Peyer's patch (tissue), 4 donors: ENCODE data around the gene COG5.

Experiments
- CTCF ChIP-seq, 6 experiments: fragments of 450-650 bp in 4 of 6; fragments of 200-600 bp in 2 of 6; sonication (generic) in 1 of 6; IDR thresholded peaks; one replicate each; pipeline ENCODE4 v1.5.1; 2017 to 2019; ENCODE audit warnings: antibody characterized with exemption in 6 of 6, mild to moderate bottlenecking in 3 of 6, moderate library complexity in 1 of 6
- POLR2A ChIP-seq, 2 donors: fragments of 450-650 bp; IDR thresholded peaks; one replicate each; pipeline ENCODE4 v1.5.1; 2017; ENCODE audit warnings: antibody characterized with exemption in 2 of 2, mild to moderate bottlenecking in 2 of 2, moderate library complexity in 2 of 2

- TF ChIP-seq CTCF (IDR thresholded peaks at IDR 0.05) (no peak), POLR2A (IDR thresholded peaks at IDR 0.05) (no peak)
Measured at GRCh38 chr7:107609811-107610261, 46.1 kb upstream of the COG5 start.
